GM19025 (cell line): ENCODE data around the gene CYB561D2.

Experiments used
- ATAC-seq: cut with Tn5 transposase; IDR thresholded peaks from one replicate; pipeline ENCODE4 v1.9.1; 2021; ENCODE audit warnings: mild to moderate bottlenecking, low read depth, moderate library complexity; ENCODE audit not compliant: unreplicated experiment

Gene CYB561D2

GRCh38 chr3:50340448-50341329 is 10.0 kb upstream of the CYB561D2 start, which contains the start of gene RASSF1:
RASSF1 (minus strand) TSS chr3:50340836; CDS start chr3:50340805, 31 bp downstream.
- peak; percentile 20 for ATAC-seq

- ATAC-seq, result no peak
Observed at GRCh38 chr3:50341537-50341936, 9.1 kb upstream of the CYB561D2 start.

- ATAC-seq, result no peak
Observed at GRCh38 chr3:50341996-50342650, 8.5 kb upstream of the CYB561D2 start.

- ATAC-seq, result no peak
Observed at GRCh38 chr3:50342813-50343633, 7.6 kb upstream of the CYB561D2 start.

- ATAC-seq, result no peak
Observed at GRCh38 chr3:50345008-50345407, 5.7 kb upstream of the CYB561D2 start.

- no peak for ATAC-seq
Observed at GRCh38 chr3:50345586-50346234, 5.0 kb upstream of the CYB561D2 start, which contains the start of gene ZMYND10. ZMYND10 (minus strand) TSS chr3:50345732; CDS start chr3:50345579, 153 bp downstream.

GRCh38 chr3:50347187-50347813 is 3.4 kb upstream of the CYB561D2 start:
- ATAC-seq, result no peak

- no peak for ATAC-seq
Observed at GRCh38 chr3:50350213-50350526, 492 bp upstream of the CYB561D2 start.

GRCh38 chr3:50351323-50351697 is 648 bp downstream of the CYB561D2 start:
- ATAC-seq, result no peak

- no peak for ATAC-seq
Observed at GRCh38 chr3:50352781-50353180, 2.1 kb downstream of the CYB561D2 start.

- ATAC-seq, result no peak
Observed at GRCh38 chr3:50353245-50354004, 2.8 kb downstream of the CYB561D2 start.

GRCh38 chr3:50354186-50354764 is 3.6 kb downstream of the CYB561D2 start:
- ATAC-seq, result no peak

- ATAC-seq, result no peak
Observed at GRCh38 chr3:50354850-50355249, 4.2 kb downstream of the CYB561D2 start.

GRCh38 chr3:50355829-50356552 is 5.3 kb downstream of the CYB561D2 start:
- ATAC-seq, result no peak

GRCh38 chr3:50356553-50356952 is 5.9 kb downstream of the CYB561D2 start:
- no peak for ATAC-seq

GRCh38 chr3:50357481-50357880 is 6.8 kb downstream of the CYB561D2 start:
- ATAC-seq, result no peak

- ATAC-seq, result no peak
Observed at GRCh38 chr3:50358355-50358910, 7.8 kb downstream of the CYB561D2 start.
